Esophagus muscularis mucosa (tissue), 4 donors: ENCODE results near the gene APOBEC2. TPM values are rescaled to one million over a fixed set of nuclear protein-coding genes. Genes with fewer than 3 reads are reported as not detected.

Experiments used
- DNase-seq: peaks from one replicate; pipeline ENCODE4 v3.0.0-alpha.2; 2017; ENCODE audit errors: extremely low spot score
- H3K27ac ChIP-seq, 4 donors: fragments of 200-600 bp; sonication (generic); replicated peaks in 1 of 4; 1 replicate in 3 of 4; 2 replicates in 1 of 4; pipeline ENCODE4 v1.5.1; 2016 to 2019; ENCODE audit warnings: mild to moderate bottlenecking in 1 of 4
- H3K27me3 ChIP-seq, 4 donors: fragments of 200-600 bp; sonication (generic); one replicate each; pipeline versions ENCODE4 v1.5.1 to v1.6.0; 2016 to 2019
- H3K36me3 ChIP-seq, 4 donors: fragments of 200-600 bp; sonication (generic); one replicate each; pipeline ENCODE4 v1.5.1; 2016 to 2019
- H3K4me1 ChIP-seq, 4 donors: fragments of 200-600 bp; sonication (generic); one replicate each; pipeline ENCODE4 v1.5.1; 2016 to 2019
- H3K4me3 ChIP-seq, 4 donors: fragments of 200-600 bp; sonication (generic); 1 replicate in 2 of 4; 2 replicates in 2 of 4; pipeline ENCODE4 v1.5.1; 2016 to 2019; ENCODE audit warnings: mild to moderate bottlenecking in 4 of 4, moderate library complexity in 1 of 4
- H3K9me3 ChIP-seq, 4 donors: fragments of 200-600 bp; sonication (generic); 1 replicate in 3 of 4; 2 replicates in 1 of 4; pipeline ENCODE4 v1.5.1; 2016 to 2019
- EP300 ChIP-seq: sonication (generic); formaldehyde crosslinking; IDR thresholded peaks from one replicate; pipeline ENCODE4 v1.6.1; 2017; ENCODE audit warnings: antibody characterized with exemption
- POLR2A ChIP-seq: fragments of 450-650 bp; IDR thresholded peaks from one replicate; pipeline ENCODE4 v1.6.1; 2017; ENCODE audit warnings: antibody characterized with exemption, moderate library complexity, mild to moderate bottlenecking, low read depth
- POLR2AphosphoS5 ChIP-seq, 2 donors: sonication (generic); formaldehyde crosslinking; IDR thresholded peaks; one replicate each; pipeline ENCODE4 v1.6.1; 2017; ENCODE audit warnings: antibody characterized with exemption in 2 of 2
- WGBS: methylation state at CpG from one replicate; pipeline ENCODE4 v1.1.5; 2018; 5-methylcytosine and 5-hydroxymethylcytosine counted together
- intact Hi-C: fragments of 100-400 bp; cut with DNase I; formaldehyde crosslinking; loops from one replicate; pipeline ENCODE4 v1.15.1; 2023
- total RNA-seq, 4 donors: library from RNA; depleted of rRNA; stranded (reverse); fragments of >200 nt; gene quantifications; one replicate each; pipeline versions ENCODE4 v1.1.0 to v1.2.1, GENCODE V29; 2016
- TF ChIP-seq, protein P1 (sequence below), 3 experiments: fragments of 200-600 bp in 2 of 3; fragments of 450-650 bp in 1 of 3; sonication (generic) in 2 of 3; IDR thresholded peaks; one replicate each; pipeline ENCODE4 v1.5.1; 2017 to 2019; ENCODE audit warnings: antibody characterized with exemption in 3 of 3, mild to moderate bottlenecking in 2 of 3, moderate library complexity in 1 of 3

The APOBEC2 gene
- total RNA-seq, 4 donors from 2014 or later = 0.50 to 1.0 (median 0.97) TPM; not detected in 1

DNA sequence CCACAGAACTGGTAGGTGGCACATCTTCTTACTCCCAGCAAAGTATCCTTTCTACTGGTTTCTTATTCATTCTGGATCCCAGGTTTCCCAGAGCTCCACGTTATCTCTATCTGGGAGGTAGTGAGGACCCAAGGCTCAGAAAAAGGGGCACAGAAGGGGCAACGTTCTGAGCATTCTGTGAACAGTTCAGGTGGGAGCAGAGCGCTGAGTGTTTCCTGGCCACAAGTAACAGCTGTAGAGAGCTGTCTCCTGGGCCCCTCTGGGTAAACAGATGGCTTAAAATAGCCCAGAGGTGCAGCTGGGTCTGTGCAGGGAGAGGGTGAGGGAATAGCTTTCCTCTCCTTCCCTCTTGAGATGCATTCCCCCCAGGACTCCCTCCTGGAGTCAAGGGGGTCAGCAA is 2.1 kb downstream of the APOBEC2 start:
- intact Hi-C loops = no loop called here
- Histone ChIP-seq H3K36me3 (peaks cover 0 to 13% (median 0%) of the 10 kb centered on the region in 4 donors), H3K9me3 (no peaks in the 10 kb centered on the region), H3K27ac (peak overlapping the region; percentile 60 to 74 (median 62)), H3K27me3 (no peaks in the 10 kb centered on the region), H3K4me3 (no peak overlapping the region), H3K4me1 (peaks cover 23 to 76% (median 70%) of the 10 kb centered on the region in 4 donors)
- DNase-seq = no peak
- WGBS = 27% methylated on average over 3 of the region's 3 CpGs
- TF ChIP-seq POLR2AphosphoS5 (IDR thresholded peaks at IDR 0.05) (no peak), EP300 (no peak), POLR2A (no peak)
- TF ChIP-seq, protein P1, sequence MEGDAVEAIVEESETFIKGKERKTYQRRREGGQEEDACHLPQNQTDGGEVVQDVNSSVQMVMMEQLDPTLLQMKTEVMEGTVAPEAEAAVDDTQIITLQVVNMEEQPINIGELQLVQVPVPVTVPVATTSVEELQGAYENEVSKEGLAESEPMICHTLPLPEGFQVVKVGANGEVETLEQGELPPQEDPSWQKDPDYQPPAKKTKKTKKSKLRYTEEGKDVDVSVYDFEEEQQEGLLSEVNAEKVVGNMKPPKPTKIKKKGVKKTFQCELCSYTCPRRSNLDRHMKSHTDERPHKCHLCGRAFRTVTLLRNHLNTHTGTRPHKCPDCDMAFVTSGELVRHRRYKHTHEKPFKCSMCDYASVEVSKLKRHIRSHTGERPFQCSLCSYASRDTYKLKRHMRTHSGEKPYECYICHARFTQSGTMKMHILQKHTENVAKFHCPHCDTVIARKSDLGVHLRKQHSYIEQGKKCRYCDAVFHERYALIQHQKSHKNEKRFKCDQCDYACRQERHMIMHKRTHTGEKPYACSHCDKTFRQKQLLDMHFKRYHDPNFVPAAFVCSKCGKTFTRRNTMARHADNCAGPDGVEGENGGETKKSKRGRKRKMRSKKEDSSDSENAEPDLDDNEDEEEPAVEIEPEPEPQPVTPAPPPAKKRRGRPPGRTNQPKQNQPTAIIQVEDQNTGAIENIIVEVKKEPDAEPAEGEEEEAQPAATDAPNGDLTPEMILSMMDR (IDR thresholded peaks at IDR 0.05) = no peak

DNA sequence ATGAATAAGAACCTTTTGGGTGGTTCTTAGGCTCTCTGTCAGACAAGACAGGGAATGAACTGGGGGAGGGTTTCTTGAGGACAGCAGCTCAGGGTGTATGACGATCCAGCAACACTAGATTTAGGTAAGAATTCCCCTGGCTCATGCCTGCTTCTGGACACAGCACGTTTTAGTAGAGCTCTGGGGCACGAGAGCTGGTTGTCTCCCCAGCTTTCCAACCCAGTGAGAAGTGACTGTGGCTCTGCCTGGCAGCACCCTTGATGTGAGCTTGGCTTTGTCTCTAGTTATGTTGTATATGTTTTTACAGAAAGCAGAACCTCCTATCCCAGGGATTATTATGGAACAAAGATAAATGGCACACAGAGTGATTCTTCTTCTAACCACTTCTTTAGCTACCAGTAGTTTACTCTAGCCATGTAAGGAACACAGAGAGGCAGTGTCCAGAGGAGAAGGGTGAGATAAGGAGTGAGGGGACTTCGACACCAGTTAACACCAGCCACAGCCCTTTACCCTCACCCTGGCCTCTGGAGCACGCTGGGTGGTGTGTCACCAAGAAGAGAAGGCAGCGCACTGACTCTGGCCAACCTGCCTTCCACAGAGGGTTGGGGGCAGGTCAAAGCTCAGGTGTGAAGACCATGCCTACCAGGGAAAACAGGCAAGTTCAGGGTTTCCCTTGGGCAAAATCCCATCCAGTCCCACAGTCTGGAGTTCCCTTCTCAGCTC is 3.9 kb downstream of the APOBEC2 start:
- Histone ChIP-seq H3K27me3 (no peaks in the 10 kb centered on the region), H3K9me3 (no peaks in the 10 kb centered on the region), H3K4me3 (no peak overlapping the region), H3K4me1 (peaks cover 31 to 93% (median 81%) of the 10 kb centered on the region in 4 donors), H3K36me3 (peaks cover 0 to 22% (median 8%) of the 10 kb centered on the region in 4 donors), H3K27ac (peak overlapping the region; percentile 60 to 74 (median 62))
- TF ChIP-seq POLR2AphosphoS5 (IDR thresholded peaks at IDR 0.05) (peak; percentile 26 to 57), POLR2A (no peak)
- intact Hi-C loops = no loop called here
- no peak for DNase-seq
- WGBS = 64% methylated on average over 6 of the region's 6 CpGs

DNA sequence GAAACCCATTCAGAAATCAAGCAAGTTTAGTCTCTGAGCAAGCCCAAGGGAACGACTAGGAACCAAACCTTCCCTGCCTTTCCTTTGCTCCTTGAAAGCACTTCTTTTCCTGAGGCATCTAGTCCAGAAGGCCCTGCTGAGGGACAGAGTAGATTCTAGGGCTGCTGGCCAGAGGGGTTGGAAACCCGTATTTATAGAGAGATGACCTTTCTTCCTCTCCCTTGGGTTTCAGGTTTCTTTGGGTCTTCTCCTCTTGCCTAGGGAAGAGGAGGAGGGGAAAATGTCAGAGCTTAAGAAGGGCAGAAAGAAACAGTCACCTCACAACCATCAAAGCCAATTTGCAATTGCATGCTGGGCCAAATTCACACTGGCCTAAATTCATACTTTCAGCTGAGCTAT is 5.8 kb downstream of the APOBEC2 start:
- Histone ChIP-seq H3K4me1 (peaks cover 27 to 81% (median 66%) of the 10 kb centered on the region in 4 donors), H3K36me3 (peaks cover 0 to 37% (median 10%) of the 10 kb centered on the region in 4 donors), H3K27ac (peak overlapping the region; percentile 48 to 65 (median 55)), H3K27me3 (no peaks in the 10 kb centered on the region), H3K4me3 (no peak overlapping the region), H3K9me3 (no peaks in the 10 kb centered on the region)
- 65% methylated on average over 2 of the region's 2 CpGs for WGBS
- no peak for TF ChIP-seq POLR2A
- TF ChIP-seq, protein P1 (IDR thresholded peaks at IDR 0.05) = no peak
- DNase-seq = no peak
- intact Hi-C loops = no loop called here

DNA sequence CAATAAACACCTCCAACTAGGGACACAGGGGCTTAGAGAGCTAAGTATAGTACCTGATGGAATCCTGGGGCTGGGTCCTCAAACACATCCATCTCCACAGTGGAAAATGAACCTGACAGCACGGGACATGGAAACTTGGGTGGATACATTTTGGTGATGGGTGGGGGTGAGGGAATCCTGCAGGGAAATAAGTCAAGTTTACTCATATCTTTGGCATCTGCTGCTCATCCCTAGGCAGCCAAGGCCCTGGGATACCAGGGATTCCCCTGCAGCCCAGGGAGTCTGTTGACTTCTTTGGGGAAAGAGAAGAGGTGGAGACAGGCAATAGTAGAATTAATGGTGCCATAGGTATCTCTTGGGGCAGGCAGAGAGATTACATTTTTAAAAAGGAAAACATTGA is 6.6 kb downstream of the APOBEC2 start:
- H3K36me3 ChIP-seq = peaks cover 0 to 45% (median 16%) of the 10 kb centered on the region in 4 donors
- H3K4me1 ChIP-seq = peaks cover 32 to 81% (median 62%) of the 10 kb centered on the region in 4 donors
- peak overlapping the region in 3 of 4 donors; percentile 50 to 65 (median 60) for H3K27ac ChIP-seq
- no peaks in the 10 kb centered on the region for H3K27me3 ChIP-seq
- peak; percentile 87 for DNase-seq
- intact Hi-C loops = no loop called here
- H3K9me3 ChIP-seq = no peaks in the 10 kb centered on the region
- 27% methylated on average over 1 of the region's 1 CpG for WGBS
- H3K4me3 ChIP-seq = no peak overlapping the region
- peak in 1 of 2 donors; percentile 24 for TF ChIP-seq POLR2AphosphoS5 (IDR thresholded peaks at IDR 0.05)
- TF ChIP-seq POLR2A = no peak
- TF ChIP-seq EP300 = no peak

DNA sequence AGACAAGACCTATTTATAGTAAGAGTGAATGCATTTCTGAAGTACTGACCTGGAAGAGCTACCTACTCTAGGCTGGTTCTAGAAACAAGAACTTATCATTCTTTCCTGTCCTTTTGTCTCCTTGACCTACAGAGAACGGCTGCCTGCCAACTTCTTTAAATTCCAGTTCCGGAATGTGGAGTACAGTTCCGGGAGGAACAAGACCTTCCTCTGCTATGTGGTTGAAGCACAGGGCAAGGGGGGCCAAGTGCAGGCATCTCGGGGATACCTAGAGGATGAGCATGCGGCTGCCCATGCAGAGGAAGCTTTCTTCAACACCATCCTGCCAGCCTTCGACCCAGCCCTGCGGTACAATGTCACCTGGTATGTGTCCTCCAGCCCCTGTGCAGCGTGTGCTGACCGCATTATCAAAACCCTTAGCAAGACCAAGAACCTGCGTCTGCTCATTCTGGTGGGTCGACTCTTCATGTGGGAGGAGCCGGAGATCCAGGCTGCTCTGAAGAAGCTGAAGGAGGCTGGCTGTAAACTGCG is 8.3 kb downstream of the APOBEC2 start:
- H3K9me3 ChIP-seq = no peaks in the 10 kb centered on the region
- no peak overlapping the region for H3K27ac ChIP-seq
- 83% methylated on average over 13 of the region's 13 CpGs for WGBS
- TF ChIP-seq, protein P1 (IDR thresholded peaks at IDR 0.05) = no peak
- TF ChIP-seq POLR2AphosphoS5 (IDR thresholded peaks at IDR 0.05) = no peak
- peaks cover 0 to 62% (median 26%) of the 10 kb centered on the region in 4 donors for H3K36me3 ChIP-seq
- H3K4me3 ChIP-seq = no peak overlapping the region
- no peak for DNase-seq
- intact Hi-C loops = no loop called here
- peaks cover 33 to 64% (median 46%) of the 10 kb centered on the region in 4 donors for H3K4me1 ChIP-seq
- no peaks in the 10 kb centered on the region for H3K27me3 ChIP-seq
